ENCODE data around the gene PRICKLE3.

The PRICKLE3 gene

GRCh38 chrX:49206543-49206942 is 20.4 kb upstream of the PRICKLE3 start:
- no peak for DNase-seq

DNA sequence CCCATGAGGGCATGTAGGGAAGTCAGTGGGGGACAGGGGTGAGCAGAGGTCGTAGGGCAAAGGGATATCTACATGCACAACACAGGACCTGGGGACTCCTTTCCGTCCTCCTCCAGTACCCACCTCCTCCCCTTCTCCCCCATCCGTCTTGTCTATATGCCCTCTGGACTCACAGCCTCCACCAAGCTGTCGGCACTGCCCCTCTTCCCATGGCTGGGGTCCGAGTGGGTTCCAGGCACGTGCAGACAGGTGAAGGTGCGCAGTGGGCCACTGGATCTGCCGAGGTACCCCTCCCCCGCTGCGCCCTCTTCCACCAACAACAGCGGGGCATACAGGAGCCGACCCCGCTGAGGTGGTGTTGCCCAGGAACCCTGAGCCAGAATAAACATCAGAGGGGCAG is 19.3 kb upstream of the PRICKLE3 start:
- no peak for DNase-seq

DNA sequence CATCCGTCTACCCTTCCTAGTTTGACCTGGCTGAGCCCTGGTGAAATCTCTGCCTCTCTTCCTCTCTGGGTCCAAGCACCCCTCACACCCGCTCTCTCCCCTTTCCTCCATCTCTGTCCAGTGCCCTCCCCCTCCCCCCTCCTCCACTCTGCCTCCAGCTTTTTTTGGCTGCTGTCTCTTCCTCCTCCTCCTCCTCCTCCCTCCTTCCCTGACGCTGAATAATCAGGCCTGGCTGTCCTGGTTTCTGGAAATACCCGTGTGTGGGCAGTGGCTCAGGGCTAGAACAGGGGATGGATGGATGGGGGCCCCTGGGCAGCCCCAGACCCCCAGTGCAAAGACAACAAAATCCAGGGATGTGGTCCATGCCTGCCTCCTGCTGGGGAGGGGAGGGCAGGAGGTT is 18.5 kb upstream of the PRICKLE3 start:
- no peak for DNase-seq

GRCh38 chrX:49204017-49204416 is 17.8 kb upstream of the PRICKLE3 start:
- DNase-seq, result no peak

DNA sequence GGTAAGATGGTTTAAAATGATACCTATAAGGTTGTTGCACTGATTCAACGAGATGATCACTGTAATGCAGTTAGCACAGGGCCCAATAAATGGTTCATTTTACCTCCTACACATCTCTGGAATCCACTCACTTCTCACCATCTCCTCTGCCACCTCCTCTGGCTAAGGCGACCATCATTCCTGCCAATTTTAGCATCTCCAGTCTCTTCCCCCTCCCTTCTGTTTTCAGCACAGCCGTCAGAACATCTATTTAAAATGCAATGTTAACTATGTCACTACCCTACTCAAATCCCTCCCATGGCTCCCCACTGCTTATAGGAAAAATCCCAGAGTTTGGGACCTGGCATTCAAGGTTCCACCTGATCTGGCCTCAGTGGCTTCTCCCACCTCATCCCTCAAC is 17.4 kb upstream of the PRICKLE3 start:
- DNase-seq, result no peak

DNA sequence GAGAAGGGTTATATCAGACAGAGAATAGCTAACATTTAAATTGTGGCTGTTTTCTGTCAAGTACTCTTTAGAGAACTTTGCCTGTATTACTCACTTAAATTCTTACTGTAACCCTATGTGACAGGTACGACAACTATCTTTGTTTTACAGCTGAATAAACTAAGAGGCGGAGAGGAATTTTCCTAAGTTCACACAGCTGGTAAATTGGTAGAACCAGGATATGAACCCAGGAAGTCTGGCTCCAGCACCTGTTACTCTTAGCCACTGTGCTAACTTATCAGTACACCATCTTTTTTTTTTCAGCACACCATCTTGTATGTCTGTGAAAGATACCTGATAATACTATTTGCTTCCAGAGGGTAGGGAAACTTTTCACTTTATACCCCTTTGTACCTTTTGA is 15.8 kb upstream of the PRICKLE3 start:
- no peak for DNase-seq

DNA sequence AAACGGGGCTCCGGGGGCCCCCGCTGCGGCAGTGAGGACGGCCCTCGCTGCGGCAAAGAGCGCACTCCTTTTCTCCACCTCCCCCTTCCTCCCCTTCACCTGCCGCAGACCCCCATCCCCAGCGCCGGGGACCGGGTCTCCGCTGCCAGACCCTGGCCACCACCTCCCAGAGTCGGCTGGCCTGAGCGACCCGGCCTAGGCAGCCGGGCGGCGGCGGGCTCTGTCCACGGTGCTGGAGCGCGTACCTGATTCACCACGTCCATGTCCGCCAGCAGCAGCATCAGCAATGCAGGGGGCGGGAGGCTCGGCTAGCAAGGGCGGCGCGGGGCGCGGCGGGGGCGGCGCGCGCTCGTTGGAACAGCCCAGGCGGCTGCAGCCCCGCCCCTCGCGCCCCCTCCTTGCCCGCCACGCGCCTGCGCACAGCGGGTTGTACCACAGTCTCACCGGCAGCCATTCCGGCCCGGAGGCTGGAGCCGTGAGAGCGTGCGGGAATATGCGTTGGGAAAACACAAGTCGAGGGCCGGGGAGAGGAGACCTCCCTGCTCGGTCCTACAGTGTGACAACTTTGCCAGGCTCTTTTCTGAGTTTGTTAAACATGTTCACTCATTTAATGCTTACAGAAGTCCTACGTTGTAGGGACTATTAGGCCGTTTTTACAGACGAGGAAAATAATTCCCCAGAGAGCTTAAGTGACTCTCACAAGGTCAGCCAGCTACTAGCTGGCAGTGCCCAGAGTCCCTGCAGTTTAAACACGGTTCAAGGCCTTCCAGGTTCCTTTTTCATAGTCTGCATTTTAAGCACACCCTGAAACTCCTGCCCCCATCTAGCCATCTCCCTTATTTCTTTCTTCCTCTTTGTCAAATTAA is 14.0 kb upstream of the PRICKLE3 start, which contains the start of gene SYP:
Gene SYP (minus strand): TSS at position 288 of the 866 bp plus-strand sequence. CDS start 7 bp downstream, at position 281.
- peak; percentile 85 for DNase-seq

DNA sequence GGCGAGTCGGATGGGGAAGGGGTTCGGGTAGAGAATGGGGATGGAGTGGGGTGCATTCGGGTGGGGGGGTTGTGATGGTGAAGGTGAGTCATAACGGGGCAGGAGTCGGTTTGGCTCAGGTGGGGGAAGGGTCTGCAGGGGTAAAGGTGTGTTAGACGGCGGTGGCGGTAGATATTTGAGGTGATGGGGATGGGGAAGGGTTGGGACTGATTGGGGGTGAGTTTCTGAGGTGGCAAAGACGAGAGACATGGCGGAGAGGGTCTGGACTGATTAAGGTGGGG is 13.1 kb upstream of the PRICKLE3 start:
- DNase-seq, result no peak

DNA sequence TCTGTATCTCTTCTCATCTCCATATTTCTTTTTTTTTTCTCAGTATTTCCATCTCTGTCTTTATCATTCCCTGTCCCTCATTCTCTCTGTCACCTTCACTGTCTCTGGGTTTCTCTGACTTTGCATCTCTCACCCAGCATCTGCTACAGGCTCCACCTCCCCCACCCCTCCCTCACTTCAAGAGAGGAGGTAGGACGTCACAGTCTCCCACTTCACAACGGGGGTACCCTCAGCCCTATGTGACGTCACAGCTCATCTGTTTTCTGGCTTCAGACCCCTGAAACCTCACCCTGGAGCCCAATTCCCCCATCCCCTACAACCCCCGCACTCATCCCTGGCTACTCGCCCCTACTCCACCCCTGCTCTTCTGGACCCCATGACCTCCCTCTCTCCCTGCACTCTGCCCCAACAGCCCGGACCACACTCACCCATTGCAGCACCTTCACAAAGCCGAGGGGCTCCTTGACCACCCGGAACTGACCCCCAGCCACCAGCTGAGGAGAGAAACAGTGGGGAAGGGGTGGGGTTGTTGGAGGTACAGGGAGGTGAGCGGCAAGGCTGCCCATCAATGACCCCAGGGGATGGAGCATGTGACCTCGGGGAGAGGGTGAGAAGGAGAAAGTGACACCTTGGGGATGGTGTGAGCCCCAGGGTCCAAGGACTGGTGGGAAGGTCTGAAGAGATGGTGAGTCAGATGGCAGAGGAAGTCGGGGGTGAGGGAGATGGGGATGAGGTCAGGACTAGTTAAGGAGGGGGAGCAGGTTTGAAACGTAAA is 12.6 kb upstream of the PRICKLE3 start:
- DNase-seq, result no peak

- no peak for DNase-seq
Measured at GRCh38 chrX:49197543-49198087, 11.4 kb upstream of the PRICKLE3 start.

GRCh38 chrX:49193542-49193964 is 7.4 kb upstream of the PRICKLE3 start:
- no peak for DNase-seq

GRCh38 chrX:49192722-49193328 is 6.7 kb upstream of the PRICKLE3 start:
- DNase-seq, result no peak

GRCh38 chrX:49191574-49192011 is 5.4 kb upstream of the PRICKLE3 start:
- DNase-seq, result no peak

- peak; percentile 99 for DNase-seq
Measured at GRCh38 chrX:49190821-49191573, 4.8 kb upstream of the PRICKLE3 start.

- no peak for DNase-seq
Measured at GRCh38 chrX:49189606-49190005, 3.4 kb upstream of the PRICKLE3 start.

GRCh38 chrX:49188468-49189076 is 2.4 kb upstream of the PRICKLE3 start:
- no peak for DNase-seq

GRCh38 chrX:49187526-49187925 is 1.4 kb upstream of the PRICKLE3 start:
- DNase-seq, result no peak

DNA sequence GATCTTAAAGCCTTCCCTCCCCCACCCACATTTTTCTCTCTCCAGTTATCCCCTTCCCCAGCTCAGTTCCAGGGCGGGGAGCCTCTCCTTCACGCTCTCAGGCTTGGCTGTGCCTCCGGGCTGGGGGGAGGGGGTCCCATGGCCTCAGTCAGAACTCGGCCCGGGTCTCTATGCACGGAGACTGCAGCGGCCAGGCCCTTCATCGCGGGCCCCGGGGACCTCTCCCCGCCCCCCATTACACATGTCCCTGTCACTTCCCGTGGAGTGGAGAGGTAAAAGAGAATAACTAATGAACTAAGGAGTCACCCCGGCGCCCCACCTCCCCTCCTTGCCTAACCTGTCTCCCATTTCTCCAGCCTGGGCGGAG is 838 bp upstream of the PRICKLE3 start:
- DNase-seq, result no peak

GRCh38 chrX:49184294-49185281 is 1.6 kb downstream of the PRICKLE3 start:
- DNase-seq, result peak; percentile 82

- DNase-seq, result no peak
Measured at GRCh38 chrX:49183701-49184281, 2.4 kb downstream of the PRICKLE3 start.

DNA sequence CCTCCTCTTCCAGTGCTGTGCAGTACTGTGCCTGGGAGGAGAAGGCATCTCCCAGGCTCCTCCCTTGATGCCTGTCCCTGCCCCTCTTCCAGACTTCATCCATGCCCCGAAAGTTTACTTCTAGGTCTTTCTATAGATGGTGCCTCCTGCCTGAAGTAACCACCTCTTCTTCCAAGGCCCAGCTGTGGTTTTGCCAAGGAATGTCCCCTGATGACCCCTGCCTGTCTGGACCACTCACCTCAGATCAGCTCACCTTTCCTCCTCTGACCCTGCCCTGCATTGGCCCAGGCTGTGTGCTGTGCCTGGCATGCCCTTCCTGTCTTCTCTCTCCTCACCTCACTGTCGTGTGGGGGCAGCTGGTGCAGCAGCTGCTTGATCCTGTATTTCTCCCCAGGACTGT is 6.8 kb downstream of the PRICKLE3 start:
- DNase-seq, result no peak

Measured in NCI-H1092 (cell line).